ENCODE data around the gene FITM2.

GRCh38 chr20:44328428-44328827 lies 17.4 kb upstream of the FITM2 start:
- TF ChIP-seq CTCF (IDR thresholded peaks at IDR 0.05) (no peak), POLR2A (IDR thresholded peaks at IDR 0.05) (no peak)
